HG03469 (cell line): ENCODE measurements around the gene FAM32A.

Experiments
- ATAC-seq: cut with Tn5 transposase; IDR thresholded peaks from one replicate; pipeline ENCODE4 v1.9.1; 2021; ENCODE audit warnings: mild to moderate bottlenecking, moderate library complexity, moderate number of reproducible peaks; ENCODE audit not compliant: unreplicated experiment

FAM32A gene

GRCh38 chr19:16222806-16223205 is 37.6 kb downstream of the FAM32A start:
- no peak for ATAC-seq

GRCh38 chr19:16223746-16224145 is 38.5 kb downstream of the FAM32A start:
- no peak for ATAC-seq

GRCh38 chr19:16224293-16225045 is 39.3 kb downstream of the FAM32A start:
- ATAC-seq = no peak

GRCh38 chr19:16225279-16226183 is 40.3 kb downstream of the FAM32A start:
- no peak for ATAC-seq

- ATAC-seq = no peak
These were observed 41.0 kb downstream of the FAM32A start for GRCh38 chr19:16226184-16226591.

GRCh38 chr19:16226878-16227836 is 41.9 kb downstream of the FAM32A start:
- ATAC-seq = no peak

- no peak for ATAC-seq
These were observed 42.8 kb downstream of the FAM32A start for GRCh38 chr19:16227837-16228636.

- ATAC-seq = no peak
These were observed 43.6 kb downstream of the FAM32A start for GRCh38 chr19:16228637-16229321.

- ATAC-seq = no peak
These were observed 44.1 kb downstream of the FAM32A start for GRCh38 chr19:16229322-16229641.

GRCh38 chr19:16232127-16232526 is 46.9 kb downstream of the FAM32A start:
- ATAC-seq = no peak

GRCh38 chr19:16232568-16232967 is 47.4 kb downstream of the FAM32A start:
- ATAC-seq = no peak

- ATAC-seq = no peak
These were observed 48.0 kb downstream of the FAM32A start for GRCh38 chr19:16233081-16233776.

GRCh38 chr19:16233836-16234551 is 48.8 kb downstream of the FAM32A start:
- ATAC-seq = no peak

GRCh38 chr19:16234552-16235445 is 49.6 kb downstream of the FAM32A start:
- no peak for ATAC-seq

- ATAC-seq = no peak
These were observed 50.8 kb downstream of the FAM32A start for GRCh38 chr19:16235811-16236652.
